Right atrium auricular region (tissue), 2 donors: ENCODE measurements around the gene ZMAT3. TPM values are rescaled to one million over a fixed set of nuclear protein-coding genes. Genes with fewer than 3 reads are reported as not detected.

Source experiments
- DNase-seq: peaks from one replicate; pipeline ENCODE4 v3.0.0-alpha.2; 2019; ENCODE audit warnings: low spot score
- H3K27ac ChIP-seq, 2 donors: fragments of 200-600 bp; sonication (generic); 1 replicate in 1 of 2; 2 replicates in 1 of 2; pipeline ENCODE4 v1.5.1; 2016 to 2019
- H3K27me3 ChIP-seq, 2 donors: fragments of 200-600 bp; sonication (generic); one replicate each; pipeline versions ENCODE4 v1.5.1 to v1.6.0; 2017 to 2019
- H3K36me3 ChIP-seq: fragments of 200-600 bp; sonication (generic); one replicate; pipeline ENCODE4 v1.5.1; 2016
- H3K4me1 ChIP-seq, 2 donors: fragments of 200-600 bp; sonication (generic); one replicate each; pipeline versions ENCODE4 v1.5.1 to v1.6.0; 2017 to 2019
- H3K4me3 ChIP-seq, 2 donors: fragments of 200-600 bp; sonication (generic); 1 replicate in 1 of 2; 2 replicates in 1 of 2; pipeline ENCODE4 v1.5.1; 2017 to 2019; ENCODE audit warnings: mild to moderate bottlenecking in 1 of 2, moderate library complexity in 1 of 2
- H3K9me3 ChIP-seq, 2 donors: fragments of 200-600 bp; sonication (generic); one replicate each; pipeline ENCODE4 v1.5.1; 2019
- CTCF ChIP-seq, 2 donors: fragments of 200-600 bp; sonication (generic); IDR thresholded peaks; one replicate each; pipeline ENCODE4 v1.5.1; 2019; ENCODE audit warnings: antibody characterized with exemption in 2 of 2
- total RNA-seq, 2 donors: library from RNA; depleted of rRNA; stranded (reverse); fragments of >200 nt; gene quantifications; one replicate each; pipeline ENCODE4 v1.1.0, GENCODE V29; 2016

The ZMAT3 gene
- total RNA-seq, 2 donors from 2014 or later, result 8.5 to 12.6 TPM

DNA sequence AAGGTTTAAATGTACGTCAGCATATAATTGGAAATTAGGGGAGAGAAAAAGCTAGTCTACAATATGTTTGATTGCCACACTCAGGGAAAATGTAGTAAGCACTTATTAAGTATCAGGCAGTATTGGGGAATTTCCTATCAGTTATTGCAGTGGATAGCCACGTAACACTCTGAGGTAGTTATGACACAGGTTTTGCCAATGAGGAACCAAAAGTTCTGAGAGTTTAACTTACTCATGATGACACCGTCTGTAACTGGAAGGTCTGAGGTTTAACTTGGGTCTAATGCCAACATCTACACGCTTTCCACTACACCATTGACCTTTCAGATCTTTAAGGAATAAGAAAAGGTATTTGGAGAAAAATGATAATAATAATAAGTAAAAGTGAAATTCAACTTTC, 89.5 kb downstream of the ZMAT3 start:
- H3K27me3 ChIP-seq, result no peaks in the 10 kb centered on the region
- no peak for TF ChIP-seq CTCF (IDR thresholded peaks at IDR 0.05)
- H3K9me3 ChIP-seq, result peaks cover 0 to 19% of the 10 kb centered on the region in 2 donors
- H3K4me3 ChIP-seq, result no peak overlapping the region
- H3K27ac ChIP-seq, result no peak overlapping the region
- no peaks in the 10 kb centered on the region for H3K4me1 ChIP-seq
- H3K36me3 ChIP-seq, result no peaks in the 10 kb centered on the region
- no peak for DNase-seq

GRCh38 chr3:178975320-178975719, 96.3 kb downstream of the ZMAT3 start:
- Histone ChIP-seq H3K27ac (no peak overlapping the region), H3K27me3 (no peaks in the 10 kb centered on the region), H3K4me1 (no peaks in the 10 kb centered on the region), H3K36me3 (no peaks in the 10 kb centered on the region), H3K9me3 (peaks cover 0 to 10% of the 10 kb centered on the region in 2 donors), H3K4me3 (no peak overlapping the region)
- no peak for DNase-seq
- no peak for TF ChIP-seq CTCF (IDR thresholded peaks at IDR 0.05)

GRCh38 chr3:178971614-178972013, 100.0 kb downstream of the ZMAT3 start:
- no peak for DNase-seq
- Histone ChIP-seq H3K9me3 (peaks cover 0 to 10% of the 10 kb centered on the region in 2 donors), H3K4me3 (no peak overlapping the region), H3K27me3 (no peaks in the 10 kb centered on the region), H3K27ac (no peak overlapping the region), H3K4me1 (peaks cover 0 to 6% of the 10 kb centered on the region in 2 donors), H3K36me3 (no peaks in the 10 kb centered on the region)
- no peak for TF ChIP-seq CTCF (IDR thresholded peaks at IDR 0.05)

- no peak for DNase-seq
- H3K27me3 ChIP-seq, result no peaks in the 10 kb centered on the region
- H3K36me3 ChIP-seq, result no peaks in the 10 kb centered on the region
- peaks cover 0 to 10% of the 10 kb centered on the region in 2 donors for H3K9me3 ChIP-seq
- no peak overlapping the region for H3K4me3 ChIP-seq
- TF ChIP-seq CTCF (IDR thresholded peaks at IDR 0.05), result no peak
- no peak overlapping the region for H3K27ac ChIP-seq
- peaks cover 0 to 7% of the 10 kb centered on the region in 2 donors for H3K4me1 ChIP-seq
These were observed 102.5 kb downstream of the ZMAT3 start for GRCh38 chr3:178969004-178969700.

Other genes starting within 250 kb of the ZMAT3 start
- gene PIK3CA, start 76.5 kb upstream of the ZMAT3 start, total RNA-seq, result 10 to 100 TPM; 15.5 to 17.2 TPM
- 1 to 10 TPM; 1.1 to 1.6 TPM for gene KCNMB3, start 179.3 kb upstream of the ZMAT3 start, total RNA-seq